WTC11 (cell line): Measurements from ENCODE around the gene STRIP1. TPM values are rescaled to one million over a fixed set of nuclear protein-coding genes. Genes with fewer than 3 reads are reported as not detected.

Experiments used
- ATAC-seq: fragments of 200-7000 bp; cut with Tn5 transposase; 2 replicates; pipeline ENCODE4 v1.10.0; 2021; ENCODE audit warnings: mild to moderate bottlenecking, moderate library complexity
- CTCF ChIA-PET: fragments of 300-600 bp; sonication (Branson Sonifier 250); formaldehyde crosslinking; loops from one replicate; lab custom pipeline; 2021; ENCODE audit warnings: antibody characterized with exemption; lab: Charles Lee
- POLR2A ChIA-PET: fragments of 350-600 bp; sonication (Branson Sonifier 250); formaldehyde crosslinking; loops from one replicate; lab custom pipeline; 2021; ENCODE audit warnings: antibody characterized with exemption; lab: Charles Lee
- DNase-seq: peaks from one replicate; pipeline ENCODE4 v3.0.0; 2021; ENCODE audit warnings: low spot score
- H3K27ac Mint-ChIP-seq: 2 replicates; pipeline ENCODE4 v1.8.0; 2021; ENCODE audit warnings: mixed read lengths
- H3K27me3 Mint-ChIP-seq: 2 replicates; pipeline ENCODE4 v1.8.0; 2021; ENCODE audit warnings: low read depth, mild to moderate bottlenecking, moderate library complexity, mixed read lengths
- H3K36me3 Mint-ChIP-seq: 2 replicates; pipeline ENCODE4 v1.8.0; 2021; ENCODE audit warnings: mixed read lengths
- H3K4me1 Mint-ChIP-seq: 2 replicates; pipeline ENCODE4 v1.8.0; 2022; ENCODE audit warnings: mixed read lengths
- H3K4me3 Mint-ChIP-seq: 2 replicates; pipeline ENCODE4 v1.8.0; 2021; ENCODE audit warnings: mild to moderate bottlenecking, moderate library complexity, mixed read lengths
- H3K9me3 Mint-ChIP-seq: 2 replicates; pipeline ENCODE4 v1.8.0; 2021; ENCODE audit warnings: mixed read lengths
- ATF1 ChIP-seq: sonication (generic); formaldehyde crosslinking; IDR thresholded peaks from 2 replicates; pipeline ENCODE4 v1.8.1; 2023; ENCODE audit warnings: mild to moderate bottlenecking, moderate library complexity, missing genetic modification reagents
- CBFB ChIP-seq: sonication (generic); formaldehyde crosslinking; IDR thresholded peaks from 2 replicates; pipeline ENCODE4 v1.8.1; 2022; ENCODE audit warnings: mild to moderate bottlenecking, low read depth, missing genetic modification reagents
- CDX4 ChIP-seq: fragments of 250-450 bp; sonication (Bioruptor Pico); IDR thresholded peaks from 2 replicates; pipeline ENCODE4 v1.9.0; 2021; ENCODE audit warnings: moderate library complexity, mild to moderate bottlenecking, inconsistent platforms, borderline replicate concordance
- EMX1 ChIP-seq: fragments of 250-450 bp; sonication (Bioruptor Pico); IDR thresholded peaks from 2 replicates; pipeline ENCODE4 v1.8.0; 2021; ENCODE audit warnings: mild to moderate bottlenecking
- FOXK1 ChIP-seq: sonication (generic); formaldehyde crosslinking; IDR thresholded peaks from 2 replicates; pipeline ENCODE4 v1.8.0; 2022; ENCODE audit warnings: mild to moderate bottlenecking, moderate library complexity, missing genetic modification reagents
- FOXP1 ChIP-seq: sonication (generic); formaldehyde crosslinking; IDR thresholded peaks from 2 replicates; pipeline ENCODE4 v1.8.0; 2022; ENCODE audit warnings: missing genetic modification reagents, mild to moderate bottlenecking, moderate library complexity, borderline replicate concordance
- FOXP4 ChIP-seq: sonication (generic); formaldehyde crosslinking; IDR thresholded peaks from 2 replicates; pipeline ENCODE4 v1.8.0; 2022; ENCODE audit warnings: mild to moderate bottlenecking, missing genetic modification reagents
- IRF2 ChIP-seq: sonication (generic); formaldehyde crosslinking; IDR thresholded peaks from 2 replicates; pipeline ENCODE4 v1.8.0; 2022; ENCODE audit warnings: low read depth, missing genetic modification reagents, borderline replicate concordance
- JAZF1 ChIP-seq: fragments of 250-450 bp; sonication (Bioruptor Pico); IDR thresholded peaks from 2 replicates; pipeline ENCODE4 v1.9.0; 2021; ENCODE audit warnings: moderate library complexity, mild to moderate bottlenecking, inconsistent platforms
- JUN ChIP-seq: sonication (generic); formaldehyde crosslinking; IDR thresholded peaks from 2 replicates; pipeline ENCODE4 v1.8.0; 2023; ENCODE audit warnings: mild to moderate bottlenecking, missing genetic modification reagents
- MXD4 ChIP-seq: fragments of 250-450 bp; sonication (Bioruptor Pico); IDR thresholded peaks from 2 replicates; pipeline ENCODE4 v1.8.0; 2021; ENCODE audit warnings: mild to moderate bottlenecking, moderate library complexity, borderline replicate concordance
- NFATC4 ChIP-seq: fragments of 250-450 bp; sonication (Bioruptor Pico); IDR thresholded peaks from 2 replicates; pipeline ENCODE4 v1.9.0; 2021; ENCODE audit warnings: mild to moderate bottlenecking
- PRRX2 ChIP-seq: fragments of 250-450 bp; sonication (Bioruptor Pico); IDR thresholded peaks from 2 replicates; pipeline ENCODE4 v1.8.0; 2021; ENCODE audit warnings: mild to moderate bottlenecking
- RELA ChIP-seq: sonication (generic); formaldehyde crosslinking; IDR thresholded peaks from 2 replicates; pipeline ENCODE4 v1.8.1; 2022; ENCODE audit warnings: missing genetic modification reagents, mild to moderate bottlenecking, borderline replicate concordance
- SMAD4 ChIP-seq: sonication (generic); formaldehyde crosslinking; IDR thresholded peaks from 2 replicates; pipeline ENCODE4 v1.8.0; 2022; ENCODE audit warnings: mild to moderate bottlenecking, missing genetic modification reagents
- SOX15 ChIP-seq: fragments of 250-450 bp; sonication (Bioruptor Pico); IDR thresholded peaks from 2 replicates; pipeline ENCODE4 v1.9.0; 2021; ENCODE audit warnings: mild to moderate bottlenecking
- TCF7 ChIP-seq: sonication (generic); formaldehyde crosslinking; IDR thresholded peaks from 2 replicates; pipeline ENCODE4 v1.8.0; 2022; ENCODE audit warnings: mild to moderate bottlenecking, low read depth, missing genetic modification reagents, moderate library complexity
- USF1 ChIP-seq: sonication (generic); formaldehyde crosslinking; IDR thresholded peaks from 2 replicates; pipeline ENCODE4 v1.8.0; 2022; ENCODE audit warnings: mild to moderate bottlenecking, missing genetic modification reagents
- ZNF232 ChIP-seq: sonication (generic); formaldehyde crosslinking; IDR thresholded peaks from 2 replicates; pipeline ENCODE4 v1.8.0; 2022; ENCODE audit warnings: mild to moderate bottlenecking, missing genetic modification reagents
- ZNF416 ChIP-seq: fragments of 250-450 bp; sonication (Bioruptor Pico); IDR thresholded peaks from 2 replicates; pipeline ENCODE4 v1.9.0; 2021; ENCODE audit warnings: mild to moderate bottlenecking, inconsistent platforms
- ZNF512 ChIP-seq: sonication (generic); formaldehyde crosslinking; IDR thresholded peaks from 2 replicates; pipeline ENCODE4 v1.8.1; 2022; ENCODE audit warnings: missing genetic modification reagents, borderline replicate concordance
- total RNA-seq: library from RNA; stranded (reverse); gene quantifications from 3 replicates; pipeline ENCODE4 v1.2.3, GENCODE V29; 2021
- TF ChIP-seq, protein P1 (sequence below): sonication (generic); formaldehyde crosslinking; IDR thresholded peaks from 2 replicates; pipeline ENCODE4 v1.8.1; 2023; ENCODE audit warnings: mild to moderate bottlenecking, missing genetic modification reagents
- TF ChIP-seq, protein P2 (sequence below): fragments of 250-450 bp; sonication (Bioruptor Pico); IDR thresholded peaks from 2 replicates; pipeline ENCODE4 v2.1.2; 2022; ENCODE audit warnings: mild to moderate bottlenecking, moderate library complexity
- TF ChIP-seq, protein P3 (sequence below): sonication (generic); formaldehyde crosslinking; IDR thresholded peaks from 2 replicates; pipeline ENCODE4 v1.8.0; 2022; ENCODE audit warnings: mild to moderate bottlenecking, missing genetic modification reagents
- TF ChIP-seq, protein P4 (sequence below): fragments of 250-450 bp; sonication (Bioruptor Pico); IDR thresholded peaks from 2 replicates; pipeline ENCODE4 v1.9.0; 2021; ENCODE audit warnings: mild to moderate bottlenecking

STRIP1 gene
- total RNA-seq, 1 experiment from 2014 or later: 42.8 TPM

DNA sequence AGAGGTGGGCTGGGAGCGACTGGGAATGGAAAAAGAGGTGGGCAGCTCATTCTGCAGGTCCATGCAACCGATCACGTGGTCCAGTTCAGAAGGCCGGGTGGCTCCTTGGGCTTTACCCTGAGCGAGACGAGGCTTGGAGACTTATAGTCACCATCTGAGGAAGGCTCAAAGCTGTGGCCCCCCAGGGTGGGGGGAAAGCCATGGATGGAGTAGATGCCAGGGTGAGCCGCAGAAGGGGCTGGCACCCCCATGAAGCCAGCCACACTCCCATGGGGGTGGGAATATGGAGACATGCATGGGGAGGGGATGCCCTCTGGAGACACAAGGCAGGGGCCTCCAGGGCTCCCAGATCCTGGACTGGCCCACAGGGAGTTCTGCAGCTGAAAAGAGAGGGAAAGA is 26.2 kb downstream of the STRIP1 start (continued):
- TF ChIP-seq FOXP4 (CRISPR knock-in tag) (no peak), PRRX2 (no peak), JAZF1 (CRISPR knock-in tag) (no peak), CBFB (CRISPR knock-in tag) (no peak), MXD4 (CRISPR knock-in tag) (no peak)
- TF ChIP-seq, all 79 proteins: peak for 0

DNA sequence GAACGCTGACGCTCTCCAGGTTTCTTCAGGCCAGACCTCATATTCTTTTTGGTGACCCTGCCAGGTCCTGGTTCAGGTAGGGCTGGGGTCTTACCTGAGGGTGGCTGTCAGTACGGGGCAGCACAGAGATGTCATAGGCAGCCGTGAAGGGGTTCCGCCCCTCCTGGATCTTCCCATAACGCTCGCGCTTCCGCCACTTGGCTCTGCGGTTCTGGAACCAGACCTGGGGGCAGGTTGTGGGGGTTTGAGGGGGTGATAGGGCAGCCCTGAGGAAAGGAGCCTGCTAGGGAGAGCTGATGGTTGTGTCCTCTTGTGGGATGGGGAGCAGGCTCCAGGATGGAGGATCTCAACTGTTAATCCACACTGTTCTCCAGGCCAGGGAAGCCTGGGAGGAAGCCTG is 26.9 kb downstream of the STRIP1 start:
- H3K27ac Mint-ChIP-seq: no peak overlapping the region
- H3K4me1 Mint-ChIP-seq: no peaks in the 10 kb centered on the region
- no peak overlapping the region for H3K4me3 Mint-ChIP-seq
- ChIA-PET CTCF (interaction anchor here (1.0 to 4.4 kb wide), 4 partner anchors 10 to 31 kb away, joined by 6 to 42 read pairs (median 24); partner anchors contain the start of gene STRIP1), POLR2A (no interaction called here)
- peaks cover 24% of the 10 kb centered on the region for H3K27me3 Mint-ChIP-seq
- no peak for ATAC-seq
- no peaks in the 10 kb centered on the region for H3K9me3 Mint-ChIP-seq
- DNase-seq: no peak
- TF ChIP-seq ZNF232 (CRISPR knock-in tag) (no peak), TCF7 (no peak), SOX15 (CRISPR knock-in tag) (no peak), JUN (no peak), SMAD4 (CRISPR knock-in tag) (no peak), ZNF416 (CRISPR knock-in tag) (no peak), EMX1 (CRISPR knock-in tag) (no peak), FOXK1 (CRISPR knock-in tag) (no peak), RELA (CRISPR knock-in tag) (no peak)
- TF ChIP-seq, protein P1, sequence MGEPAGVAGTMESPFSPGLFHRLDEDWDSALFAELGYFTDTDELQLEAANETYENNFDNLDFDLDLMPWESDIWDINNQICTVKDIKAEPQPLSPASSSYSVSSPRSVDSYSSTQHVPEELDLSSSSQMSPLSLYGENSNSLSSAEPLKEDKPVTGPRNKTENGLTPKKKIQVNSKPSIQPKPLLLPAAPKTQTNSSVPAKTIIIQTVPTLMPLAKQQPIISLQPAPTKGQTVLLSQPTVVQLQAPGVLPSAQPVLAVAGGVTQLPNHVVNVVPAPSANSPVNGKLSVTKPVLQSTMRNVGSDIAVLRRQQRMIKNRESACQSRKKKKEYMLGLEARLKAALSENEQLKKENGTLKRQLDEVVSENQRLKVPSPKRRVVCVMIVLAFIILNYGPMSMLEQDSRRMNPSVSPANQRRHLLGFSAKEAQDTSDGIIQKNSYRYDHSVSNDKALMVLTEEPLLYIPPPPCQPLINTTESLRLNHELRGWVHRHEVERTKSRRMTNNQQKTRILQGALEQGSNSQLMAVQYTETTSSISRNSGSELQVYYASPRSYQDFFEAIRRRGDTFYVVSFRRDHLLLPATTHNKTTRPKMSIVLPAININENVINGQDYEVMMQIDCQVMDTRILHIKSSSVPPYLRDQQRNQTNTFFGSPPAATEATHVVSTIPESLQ (CRISPR knock-in tag): no peak
- TF ChIP-seq, protein P2, sequence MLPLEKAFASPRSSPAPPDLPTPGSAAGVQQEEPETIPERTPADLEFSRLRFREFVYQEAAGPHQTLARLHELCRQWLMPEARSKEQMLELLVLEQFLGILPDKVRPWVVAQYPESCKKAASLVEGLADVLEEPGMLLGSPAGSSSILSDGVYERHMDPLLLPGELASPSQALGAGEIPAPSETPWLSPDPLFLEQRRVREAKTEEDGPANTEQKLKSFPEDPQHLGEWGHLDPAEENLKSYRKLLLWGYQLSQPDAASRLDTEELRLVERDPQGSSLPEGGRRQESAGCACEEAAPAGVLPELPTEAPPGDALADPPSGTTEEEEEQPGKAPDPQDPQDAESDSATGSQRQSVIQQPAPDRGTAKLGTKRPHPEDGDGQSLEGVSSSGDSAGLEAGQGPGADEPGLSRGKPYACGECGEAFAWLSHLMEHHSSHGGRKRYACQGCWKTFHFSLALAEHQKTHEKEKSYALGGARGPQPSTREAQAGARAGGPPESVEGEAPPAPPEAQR: no peak
- TF ChIP-seq, protein P3, sequence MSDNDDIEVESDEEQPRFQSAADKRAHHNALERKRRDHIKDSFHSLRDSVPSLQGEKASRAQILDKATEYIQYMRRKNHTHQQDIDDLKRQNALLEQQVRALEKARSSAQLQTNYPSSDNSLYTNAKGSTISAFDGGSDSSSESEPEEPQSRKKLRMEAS: no peak
- H3K36me3 Mint-ChIP-seq: peaks cover 24% of the 10 kb centered on the region

- CTCF ChIA-PET: interaction anchor here (0.9 to 4.4 kb wide), 7 partner anchors 9 to 54 kb away, joined by 3 to 42 read pairs (median 6); partner anchors contain the start of gene STRIP1
- TF ChIP-seq ATF1 (no peak), FOXP1 (no peak), USF1 (CRISPR knock-in tag) (no peak), CDX4 (CRISPR knock-in tag) (no peak), JUN (no peak), ZNF512 (no peak), EMX1 (CRISPR knock-in tag) (no peak), IRF2 (CRISPR knock-in tag) (no peak), NFATC4 (CRISPR knock-in tag) (no peak)
- TF ChIP-seq, protein P4, sequence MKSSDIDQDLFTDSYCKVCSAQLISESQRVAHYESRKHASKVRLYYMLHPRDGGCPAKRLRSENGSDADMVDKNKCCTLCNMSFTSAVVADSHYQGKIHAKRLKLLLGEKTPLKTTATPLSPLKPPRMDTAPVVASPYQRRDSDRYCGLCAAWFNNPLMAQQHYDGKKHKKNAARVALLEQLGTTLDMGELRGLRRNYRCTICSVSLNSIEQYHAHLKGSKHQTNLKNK (CRISPR knock-in tag): no peak
Measured at GRCh38 chr1:110062612-110063011, 28.2 kb downstream of the STRIP1 start.

More at GRCh38 chr1:110062612-110063011, 28.2 kb downstream of the STRIP1 start:
- POLR2A ChIA-PET: interaction anchor here (1.0 kb wide), 1 partner anchor 28 kb away, joined by 4 read pairs; the partner anchor contains the start of gene STRIP1
- Mint-ChIP-seq H3K4me3 (no peak overlapping the region), H3K4me1 (0 out of 2 replicates have a peak, but pooled peaks cover 2% of the 10 kb centered on the region), H3K27ac (no peak overlapping the region), H3K36me3 (peaks cover 11% of the 10 kb centered on the region), H3K27me3 (peaks cover 36% of the 10 kb centered on the region), H3K9me3 (no peaks in the 10 kb centered on the region)
- ATAC-seq (no peak), DNase-seq (no peak)
